Measurements from ENCODE around the gene CEBPA.
"Not testable (repeated sequence)": the region's sequence is repeated elsewhere in the genome, so short reads cannot be mapped to it uniquely, and the experiment has no call there.

Gene CEBPA

GRCh38 chr19:33323093-33323820, 20.9 kb upstream of the CEBPA start:
- no peak for DNase-seq

GRCh38 chr19:33320636-33321035, 18.3 kb upstream of the CEBPA start:
- DNase-seq, result no peak

GRCh38 chr19:33317991-33318390, 15.7 kb upstream of the CEBPA start:
- DNase-seq, result not testable (repeated sequence)

GRCh38 chr19:33317517-33317916, 15.2 kb upstream of the CEBPA start:
- no peak for DNase-seq

- no peak for DNase-seq
These were observed 14.4 kb upstream of the CEBPA start for GRCh38 chr19:33316541-33317264.

- not testable (repeated sequence) for DNase-seq
These were observed 10.5 kb upstream of the CEBPA start for GRCh38 chr19:33312808-33313207.

- DNase-seq, result no peak
These were observed 9.7 kb upstream of the CEBPA start for GRCh38 chr19:33312065-33312464.

- DNase-seq, result no peak
These were observed 9.0 kb upstream of the CEBPA start for GRCh38 chr19:33311326-33311682.

- DNase-seq, result no peak
These were observed 8.4 kb upstream of the CEBPA start for GRCh38 chr19:33310606-33311325.

GRCh38 chr19:33309826-33310225, 7.5 kb upstream of the CEBPA start:
- no peak for DNase-seq

- DNase-seq, result no peak
These were observed 4.8 kb upstream of the CEBPA start for GRCh38 chr19:33306853-33307792.

GRCh38 chr19:33306191-33306590, 3.9 kb upstream of the CEBPA start:
- DNase-seq, result no peak

GRCh38 chr19:33304760-33305647, 2.7 kb upstream of the CEBPA start:
- peak; percentile 53 for DNase-seq

GRCh38 chr19:33304371-33304759, 2.0 kb upstream of the CEBPA start:
- DNase-seq, result no peak

GRCh38 chr19:33303791-33304345, 1.5 kb upstream of the CEBPA start:
- DNase-seq, result no peak

- peak; percentile 12 for DNase-seq
These were observed 848 bp upstream of the CEBPA start for GRCh38 chr19:33302974-33303790.

GRCh38 chr19:33301900-33302174, 497 bp downstream of the CEBPA start:
- no peak for DNase-seq

GRCh38 chr19:33301144-33301899, 1.0 kb downstream of the CEBPA start:
- DNase-seq, result no peak

- DNase-seq, result no peak
These were observed 1.5 kb downstream of the CEBPA start for GRCh38 chr19:33300894-33301143.

Measured in hematopoietic multipotent progenitor cell treated with erythropoietin and hydrocortisone succinate and interleukin-3 and kit ligand, for 8 days (in vitro differentiated cells).